H1 (cell line): ENCODE measurements around the gene ARID5B.

ENCODE experiments used
- CEBPB ChIP-seq: IDR thresholded peaks from 2 replicates; pipeline ENCODE4 v1.6.1; 2012; ENCODE audit warnings: low read depth, low read length
- CHD2 ChIP-seq: IDR thresholded peaks from 2 replicates; pipeline ENCODE4 v1.6.1; 2012; ENCODE audit warnings: low read length, improper control_type of control experiment
- EZH2 ChIP-seq: fragments of 200-600 bp; sonication (generic); IDR thresholded peaks from 2 replicates; pipeline ENCODE4 v1.7.1; 2012; ENCODE audit warnings: low read depth, mild to moderate bottlenecking, moderate library complexity, low read length, inconsistent platforms; ENCODE audit not compliant: severe bottlenecking
- NANOG ChIP-seq: IDR thresholded peaks from 2 replicates; pipeline ENCODE4 v1.6.1; 2011; ENCODE audit warnings: low read length, low read depth, mild to moderate bottlenecking, inconsistent platforms; ENCODE audit not compliant: insufficient read depth, poor library complexity, severe bottlenecking
- POLR2AphosphoS5 ChIP-seq: IDR thresholded peaks from 2 replicates; pipeline ENCODE4 v1.6.1; 2011; ENCODE audit warnings: low read depth, low read length
- RAD21 ChIP-seq, 2 experiments: IDR thresholded peaks in 1 of 2; conservative IDR thresholded peaks in 1 of 2; 2 replicates each; pipeline ENCODE4 v1.6.1; 2011; ENCODE audit warnings: low read depth in 2 of 2, low read length in 2 of 2, improper control_type of control experiment in 1 of 2, inconsistent platforms in 1 of 2, mild to moderate bottlenecking in 1 of 2, moderate library complexity in 1 of 2
- SRF ChIP-seq: IDR thresholded peaks from 2 replicates; pipeline ENCODE4 v1.6.1; 2011; ENCODE audit warnings: mild to moderate bottlenecking, low read depth, low read length, moderate library complexity
- TCF12 ChIP-seq: IDR thresholded peaks from 2 replicates; pipeline ENCODE4 v1.6.1; 2011; ENCODE audit warnings: low read depth, mild to moderate bottlenecking, low read length
- TEAD4 ChIP-seq: IDR thresholded peaks from 2 replicates; pipeline ENCODE4 v1.6.1; 2012; ENCODE audit warnings: low read depth, low read length, inconsistent platforms, mixed read lengths
- ZNF274 ChIP-seq: IDR thresholded peaks from 2 replicates; pipeline ENCODE4 v1.7.0; 2012; ENCODE audit warnings: low read length, borderline replicate concordance; ENCODE audit errors: extremely low read depth
- TF ChIP-seq, protein P1 (sequence below), 3 experiments: IDR thresholded peaks; 1 replicate in 2 of 3; 2 replicates in 1 of 3; pipeline versions ENCODE4 v1.5.1 to v1.6.1; 2011; ENCODE audit warnings: low read length in 3 of 3, mild to moderate bottlenecking in 3 of 3, inconsistent platforms in 2 of 3, low read depth in 1 of 3, moderate library complexity in 1 of 3; ENCODE audit not compliant: insufficient read depth in 1 of 3; ENCODE audit errors: control extremely low read depth in 1 of 3
- TF ChIP-seq, protein P2 (sequence below): IDR thresholded peaks from 2 replicates; pipeline ENCODE4 v1.6.1; 2011; ENCODE audit warnings: low read length, improper control_type of control experiment
- TF ChIP-seq, protein P3 (sequence below): IDR thresholded peaks from 2 replicates; pipeline ENCODE4 v1.6.1; 2011; ENCODE audit warnings: low read depth, mild to moderate bottlenecking, low read length; ENCODE audit not compliant: insufficient read depth
- TF ChIP-seq, protein P4 (sequence below): IDR thresholded peaks from 2 replicates; pipeline ENCODE4 v1.6.1; 2012; ENCODE audit warnings: low read length, inconsistent platforms

DNA sequence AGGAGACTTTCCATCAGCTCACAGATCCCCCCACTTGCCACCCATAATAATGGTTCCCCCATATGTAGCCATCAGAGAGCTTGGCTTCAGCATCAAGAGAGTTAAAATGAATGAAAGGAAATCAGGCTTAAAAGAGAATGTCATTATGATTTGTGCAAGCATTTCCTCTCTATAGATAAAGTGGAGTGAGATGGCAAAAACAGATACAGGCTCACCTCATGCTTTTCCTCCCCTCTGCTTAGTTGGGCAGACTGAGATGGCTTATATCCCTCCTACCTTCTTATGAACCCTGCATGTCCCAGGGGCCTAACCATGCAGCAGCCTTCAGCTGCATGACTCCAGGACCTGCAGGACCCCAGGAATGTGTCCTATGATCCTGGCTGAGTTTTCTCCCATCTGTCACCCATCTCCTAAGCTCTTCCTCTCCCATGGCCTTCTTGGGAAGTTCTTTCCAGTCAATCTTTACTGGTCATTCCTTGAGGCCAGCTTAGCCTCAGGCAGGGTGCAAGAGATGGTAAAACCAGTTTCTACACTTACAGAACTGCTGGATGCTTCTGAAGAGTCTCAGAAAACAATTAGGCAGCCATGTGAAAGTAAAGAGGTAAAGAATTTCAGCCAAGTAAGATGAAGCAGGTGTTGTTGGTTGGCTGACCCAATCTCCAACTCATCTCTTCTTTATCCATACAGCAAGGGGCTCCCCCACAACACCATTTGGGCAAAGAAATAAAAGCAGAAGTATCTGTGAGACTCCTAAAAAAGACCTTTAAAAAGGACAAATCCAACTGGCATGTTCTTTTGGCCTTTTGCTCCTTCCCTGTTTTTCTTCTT lies 207.5 kb downstream of the ARID5B start:
- TF ChIP-seq, protein P1, sequence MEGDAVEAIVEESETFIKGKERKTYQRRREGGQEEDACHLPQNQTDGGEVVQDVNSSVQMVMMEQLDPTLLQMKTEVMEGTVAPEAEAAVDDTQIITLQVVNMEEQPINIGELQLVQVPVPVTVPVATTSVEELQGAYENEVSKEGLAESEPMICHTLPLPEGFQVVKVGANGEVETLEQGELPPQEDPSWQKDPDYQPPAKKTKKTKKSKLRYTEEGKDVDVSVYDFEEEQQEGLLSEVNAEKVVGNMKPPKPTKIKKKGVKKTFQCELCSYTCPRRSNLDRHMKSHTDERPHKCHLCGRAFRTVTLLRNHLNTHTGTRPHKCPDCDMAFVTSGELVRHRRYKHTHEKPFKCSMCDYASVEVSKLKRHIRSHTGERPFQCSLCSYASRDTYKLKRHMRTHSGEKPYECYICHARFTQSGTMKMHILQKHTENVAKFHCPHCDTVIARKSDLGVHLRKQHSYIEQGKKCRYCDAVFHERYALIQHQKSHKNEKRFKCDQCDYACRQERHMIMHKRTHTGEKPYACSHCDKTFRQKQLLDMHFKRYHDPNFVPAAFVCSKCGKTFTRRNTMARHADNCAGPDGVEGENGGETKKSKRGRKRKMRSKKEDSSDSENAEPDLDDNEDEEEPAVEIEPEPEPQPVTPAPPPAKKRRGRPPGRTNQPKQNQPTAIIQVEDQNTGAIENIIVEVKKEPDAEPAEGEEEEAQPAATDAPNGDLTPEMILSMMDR (IDR thresholded peaks at IDR 0.05; ENCODE audit: control extremely low read depth in 1 of 3, insufficient read depth in 1 of 3, low read depth in 1 of 3, low read length in 3 of 3) = no peak
- TF ChIP-seq, protein P2, sequence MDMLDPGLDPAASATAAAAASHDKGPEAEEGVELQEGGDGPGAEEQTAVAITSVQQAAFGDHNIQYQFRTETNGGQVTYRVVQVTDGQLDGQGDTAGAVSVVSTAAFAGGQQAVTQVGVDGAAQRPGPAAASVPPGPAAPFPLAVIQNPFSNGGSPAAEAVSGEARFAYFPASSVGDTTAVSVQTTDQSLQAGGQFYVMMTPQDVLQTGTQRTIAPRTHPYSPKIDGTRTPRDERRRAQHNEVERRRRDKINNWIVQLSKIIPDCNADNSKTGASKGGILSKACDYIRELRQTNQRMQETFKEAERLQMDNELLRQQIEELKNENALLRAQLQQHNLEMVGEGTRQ = no peak
- TF ChIP-seq, protein P3, sequence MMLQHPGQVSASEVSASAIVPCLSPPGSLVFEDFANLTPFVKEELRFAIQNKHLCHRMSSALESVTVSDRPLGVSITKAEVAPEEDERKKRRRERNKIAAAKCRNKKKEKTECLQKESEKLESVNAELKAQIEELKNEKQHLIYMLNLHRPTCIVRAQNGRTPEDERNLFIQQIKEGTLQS = no peak
- no peak for TF ChIP-seq EZH2
- TF ChIP-seq, protein P4, sequence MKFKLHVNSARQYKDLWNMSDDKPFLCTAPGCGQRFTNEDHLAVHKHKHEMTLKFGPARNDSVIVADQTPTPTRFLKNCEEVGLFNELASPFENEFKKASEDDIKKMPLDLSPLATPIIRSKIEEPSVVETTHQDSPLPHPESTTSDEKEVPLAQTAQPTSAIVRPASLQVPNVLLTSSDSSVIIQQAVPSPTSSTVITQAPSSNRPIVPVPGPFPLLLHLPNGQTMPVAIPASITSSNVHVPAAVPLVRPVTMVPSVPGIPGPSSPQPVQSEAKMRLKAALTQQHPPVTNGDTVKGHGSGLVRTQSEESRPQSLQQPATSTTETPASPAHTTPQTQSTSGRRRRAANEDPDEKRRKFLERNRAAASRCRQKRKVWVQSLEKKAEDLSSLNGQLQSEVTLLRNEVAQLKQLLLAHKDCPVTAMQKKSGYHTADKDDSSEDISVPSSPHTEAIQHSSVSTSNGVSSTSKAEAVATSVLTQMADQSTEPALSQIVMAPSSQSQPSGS = no peak
- no peak for TF ChIP-seq TEAD4
- no peak for TF ChIP-seq SRF
- TF ChIP-seq POLR2AphosphoS5 = no peak
- TF ChIP-seq CHD2 = no peak
- TF ChIP-seq RAD21 (IDR thresholded peaks at IDR 0.05 in 1 of 2, conservative IDR thresholded peaks at IDR 0.05 in 1 of 2; ENCODE audit: low read depth in 2 of 2, low read length in 2 of 2) = no peak
- TF ChIP-seq TCF12 = no peak
- TF ChIP-seq CEBPB = no peak
- TF ChIP-seq ZNF274 = no peak
- TF ChIP-seq NANOG = no peak
